LHCN-M2 (cell line): ENCODE measurements around the gene IMPG2. TPM values are rescaled to one million over a fixed set of nuclear protein-coding genes. Genes with fewer than 3 reads are reported as not detected.
"Not testable (repeated sequence)": the region's sequence is repeated elsewhere in the genome, so short reads cannot be mapped to it uniquely, and the experiment has no call there.

ENCODE experiments used
- DNase-seq: peaks from one replicate; pipeline ENCODE4 v3.0.0-alpha.2; 2012; ENCODE audit warnings: low read depth
- polyA plus RNA-seq: library from polyadenylated mRNA; unstranded; fragments of >200 nt; gene quantifications from one replicate; pipeline ENCODE4 v1.2.1, GENCODE V29; 2012; ENCODE audit warnings: missing spikeins
- total RNA-seq: library from RNA; depleted of rRNA; stranded (reverse); fragments of >200 nt; gene quantifications from 2 replicates; pipeline ENCODE4 v1.2.3, GENCODE V29; 2014; rRNA removed

IMPG2 gene
- 0.19 and 0.23 TPM in 2 replicates for total RNA-seq
- 0.06 TPM for polyA plus RNA-seq

DNA sequence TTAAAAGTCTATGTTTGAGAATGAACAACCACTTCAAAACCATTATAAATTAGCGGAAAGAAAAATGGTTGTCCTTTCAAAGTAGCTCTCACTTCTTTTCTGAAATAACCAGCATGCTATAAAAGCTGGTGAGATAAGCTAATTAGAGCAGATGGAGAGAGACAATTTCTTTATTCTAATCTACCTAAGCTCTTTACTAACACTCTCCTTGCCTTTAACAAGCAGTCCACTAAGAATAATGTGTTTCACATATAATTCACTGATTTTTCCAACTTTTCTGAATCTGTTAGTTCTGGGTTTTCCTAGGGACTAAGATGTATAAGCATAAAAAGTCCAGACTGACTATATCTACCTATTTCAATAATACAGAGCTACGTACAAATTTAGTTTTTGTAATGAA is at the start of gene IMPG2:
IMPG2 (minus strand) TSS at position 101 of the 400 bp plus-strand sequence. CDS start 203 bp downstream, outside the sequence.
- DNase-seq = no peak

DNA sequence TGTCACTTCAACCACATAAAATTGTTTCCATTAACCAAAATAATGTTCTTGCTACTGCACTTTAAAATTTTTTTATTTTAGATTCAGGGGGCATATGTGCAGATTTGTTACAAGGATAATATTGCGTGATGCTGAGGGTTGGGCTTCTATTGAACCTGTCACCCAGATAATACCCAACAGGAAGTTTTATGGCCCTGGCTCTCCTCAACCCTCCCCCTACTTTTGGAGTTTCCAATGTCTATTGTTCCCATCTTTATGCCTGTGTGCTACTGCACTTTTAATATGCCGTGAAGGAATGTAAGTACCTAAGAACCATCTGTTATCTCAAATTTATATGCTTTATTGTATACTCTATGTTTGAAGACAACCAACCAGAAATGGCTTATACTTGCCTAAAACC is 42.0 kb upstream of the IMPG2 start:
- DNase-seq = no peak

DNA sequence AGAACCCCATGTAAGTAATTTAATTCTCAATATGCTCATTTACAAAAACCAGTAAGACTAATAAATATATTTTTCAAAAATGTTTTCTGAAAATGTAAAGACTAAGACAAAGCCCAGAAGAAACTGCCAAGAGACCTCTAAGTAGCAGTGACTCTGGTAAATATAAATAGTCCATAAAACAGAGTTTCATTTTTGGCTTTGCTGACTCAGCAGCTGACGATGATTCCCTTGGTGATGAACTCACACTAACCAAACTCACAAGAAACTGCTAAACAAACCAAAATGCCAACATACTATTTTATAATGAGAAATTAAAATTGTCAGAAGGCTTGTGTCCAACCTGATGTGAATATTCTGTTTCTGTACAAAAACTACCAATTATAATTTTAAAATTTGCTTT is 31.5 kb upstream of the IMPG2 start:
- peak; percentile 36 for DNase-seq

DNA sequence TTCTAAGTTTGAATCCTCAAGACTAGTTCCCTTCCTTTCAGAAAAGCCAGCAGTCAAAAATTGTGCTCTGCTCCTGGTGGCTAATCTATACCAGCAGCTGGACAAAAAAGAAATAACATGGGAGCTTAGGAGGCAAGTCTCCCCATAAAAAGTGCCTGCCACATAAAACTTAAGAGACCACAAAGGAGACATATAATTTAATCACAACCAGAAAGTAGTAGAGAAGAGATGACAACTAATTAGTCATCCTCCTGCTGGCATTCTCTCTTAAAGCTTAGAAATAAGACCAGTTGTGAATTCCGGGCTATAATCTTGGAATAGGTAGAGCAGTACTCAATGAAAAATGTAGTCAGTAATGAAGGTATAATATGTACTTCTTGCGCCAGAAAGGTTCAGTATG is 20.2 kb upstream of the IMPG2 start:
- DNase-seq = peak; percentile 67

DNA sequence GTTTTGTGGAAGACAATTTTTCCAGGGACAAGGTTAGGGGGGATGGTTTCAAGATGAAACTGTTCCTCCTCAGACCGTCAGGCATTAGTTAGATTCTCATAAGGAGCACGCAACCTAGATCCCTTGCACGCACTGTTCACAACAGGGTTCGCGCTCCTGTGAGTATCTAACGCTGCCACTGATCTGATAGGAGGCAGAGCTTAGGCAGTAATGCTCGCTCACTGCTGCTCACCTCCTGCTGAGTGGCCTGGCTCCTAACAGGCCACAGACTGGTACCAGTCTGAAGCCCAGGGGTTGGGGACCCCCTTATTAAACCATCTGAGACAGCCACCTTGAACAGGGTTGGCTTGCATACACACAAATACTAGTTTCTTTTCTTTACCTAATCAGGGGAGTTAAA is 13.5 kb upstream of the IMPG2 start:
- DNase-seq = no peak

DNA sequence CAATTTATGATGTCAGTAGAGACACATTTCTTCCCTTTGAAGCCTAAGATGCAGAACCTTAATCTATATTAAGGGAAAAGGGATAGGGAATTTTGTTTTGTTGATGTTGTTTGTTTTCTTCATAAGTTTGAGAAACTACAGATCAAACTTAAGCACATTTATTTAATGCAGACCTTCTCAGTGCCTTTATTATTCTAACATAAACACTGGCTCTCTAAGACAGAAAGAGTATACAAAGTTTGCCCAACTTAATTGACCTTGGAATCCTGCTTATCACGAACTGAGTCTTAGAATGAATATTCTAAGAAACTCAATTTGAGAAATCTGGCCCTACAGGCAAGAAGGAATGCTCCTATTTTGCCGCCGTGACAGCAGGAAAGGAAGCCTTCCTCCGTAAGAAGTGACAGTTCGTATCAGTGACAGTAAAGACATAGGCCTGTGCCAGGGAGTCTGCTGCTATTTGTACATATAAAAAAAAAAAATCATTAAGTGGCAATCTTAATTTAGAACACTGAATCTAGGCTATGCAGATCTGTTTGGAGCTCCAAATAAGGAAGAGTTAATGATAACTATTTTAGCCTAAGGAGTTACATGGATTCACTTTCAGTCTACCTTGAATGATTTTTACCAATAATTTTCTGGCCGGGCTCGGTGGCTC is 8.8 kb upstream of the IMPG2 start:
- DNase-seq = no peak

DNA sequence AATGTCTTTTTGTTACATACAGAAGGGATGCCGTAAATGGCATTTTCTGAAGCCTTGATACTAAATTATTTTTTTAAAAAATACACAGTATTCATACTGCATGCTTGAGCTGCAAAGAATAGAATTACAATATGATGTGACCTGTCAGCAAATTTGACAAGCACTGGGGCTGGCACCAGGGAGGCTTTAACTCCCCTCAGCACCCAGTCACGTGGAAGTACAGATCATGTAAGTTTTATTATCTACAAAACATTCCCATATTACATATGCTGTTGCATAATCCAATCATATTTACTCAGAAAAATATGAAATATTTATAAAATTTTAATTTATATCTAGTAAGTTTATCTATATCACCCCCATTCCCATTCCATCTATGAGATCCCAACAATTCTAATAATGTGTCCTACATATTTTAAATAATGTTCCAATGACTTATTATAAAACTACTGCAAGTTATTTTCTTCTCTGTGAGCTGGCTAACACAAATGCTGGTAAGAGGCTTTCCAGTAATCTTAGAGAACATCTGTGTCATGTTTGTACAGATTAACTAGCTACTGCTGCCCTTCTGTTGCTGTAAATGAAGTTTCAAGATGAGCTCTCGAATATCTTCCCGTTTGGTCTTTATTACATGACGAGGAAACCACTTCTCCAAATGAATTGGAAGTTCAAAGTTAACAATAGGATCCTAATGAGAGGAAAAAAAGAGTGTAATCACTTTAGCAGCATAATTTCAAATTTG is 5.2 kb upstream of the IMPG2 start:
- no peak for DNase-seq

DNA sequence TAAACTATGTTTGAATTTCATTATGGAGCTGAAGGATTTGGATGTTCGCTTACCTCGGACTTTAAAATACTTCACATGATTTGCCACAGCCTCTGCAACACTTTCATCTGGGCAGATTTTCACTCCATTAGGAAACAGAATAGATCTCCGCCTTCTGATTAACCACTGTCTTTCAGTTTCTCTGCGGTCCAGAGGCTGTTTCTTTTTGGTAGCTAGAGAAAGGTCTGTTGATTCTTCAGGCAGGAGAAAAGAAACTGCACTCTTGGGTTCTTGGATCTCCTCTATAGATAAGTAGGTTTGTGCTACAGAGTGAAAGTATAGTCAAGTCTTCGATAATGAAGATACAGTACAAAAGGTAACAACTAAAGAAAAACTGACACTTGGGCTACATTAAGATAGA is 844 bp downstream of the IMPG2 start:
- DNase-seq = no peak

DNA sequence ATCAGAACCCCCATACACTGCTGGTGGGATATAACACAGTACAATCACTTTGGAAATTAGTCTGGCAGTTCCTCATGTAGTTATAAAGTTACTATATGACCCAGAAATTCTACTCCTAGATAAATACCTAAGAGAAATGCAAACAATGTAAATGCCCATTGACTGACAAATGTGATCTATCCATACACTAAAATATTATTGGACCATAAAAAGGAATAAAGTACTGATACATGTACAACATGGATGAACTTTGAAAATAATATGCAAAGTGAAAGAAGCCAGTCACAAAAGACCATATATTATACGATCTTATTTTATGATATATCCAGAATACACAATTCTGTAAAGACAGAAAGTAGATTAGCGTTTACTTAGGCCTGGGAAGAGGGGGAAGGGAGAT is 7.8 kb downstream of the IMPG2 start:
- DNase-seq = no peak

DNA sequence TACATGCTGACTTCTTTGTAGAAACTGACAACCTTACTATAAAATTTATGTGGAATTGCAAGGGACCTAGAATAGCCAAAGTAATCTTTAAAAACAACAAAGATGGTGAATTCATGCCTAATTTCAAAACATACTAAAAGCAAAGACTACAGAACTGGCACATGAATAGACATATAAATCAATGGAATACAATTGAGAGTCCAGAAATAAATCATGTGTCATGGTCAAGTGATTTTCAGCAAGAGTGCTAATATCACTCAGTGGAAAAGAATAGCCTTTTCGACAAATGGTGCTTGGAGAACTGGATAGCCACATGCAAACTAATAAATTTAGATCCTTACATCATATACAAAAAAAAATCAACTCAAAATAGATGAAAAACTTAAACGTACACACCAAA is 8.7 kb downstream of the IMPG2 start:
- DNase-seq = no peak

DNA sequence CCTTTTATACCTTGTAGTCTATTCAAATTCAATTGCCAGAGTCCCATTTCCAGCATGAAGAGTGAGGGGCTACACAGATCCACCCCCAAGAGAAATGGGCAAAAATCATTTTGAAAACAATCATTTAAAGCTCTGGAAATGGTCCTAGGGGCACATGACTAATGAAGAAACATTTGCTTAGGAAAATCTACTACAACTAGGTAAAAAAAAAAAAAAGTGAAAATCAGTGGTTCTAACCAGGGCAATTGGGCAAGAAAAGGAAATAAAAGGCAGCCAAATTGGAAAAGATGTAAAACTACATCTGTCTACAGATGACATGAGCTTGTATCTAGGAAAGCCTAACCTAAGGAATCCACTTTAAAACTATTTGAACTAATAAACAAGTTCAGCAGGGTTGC is 9.4 kb downstream of the IMPG2 start:
- DNase-seq = no peak

DNA sequence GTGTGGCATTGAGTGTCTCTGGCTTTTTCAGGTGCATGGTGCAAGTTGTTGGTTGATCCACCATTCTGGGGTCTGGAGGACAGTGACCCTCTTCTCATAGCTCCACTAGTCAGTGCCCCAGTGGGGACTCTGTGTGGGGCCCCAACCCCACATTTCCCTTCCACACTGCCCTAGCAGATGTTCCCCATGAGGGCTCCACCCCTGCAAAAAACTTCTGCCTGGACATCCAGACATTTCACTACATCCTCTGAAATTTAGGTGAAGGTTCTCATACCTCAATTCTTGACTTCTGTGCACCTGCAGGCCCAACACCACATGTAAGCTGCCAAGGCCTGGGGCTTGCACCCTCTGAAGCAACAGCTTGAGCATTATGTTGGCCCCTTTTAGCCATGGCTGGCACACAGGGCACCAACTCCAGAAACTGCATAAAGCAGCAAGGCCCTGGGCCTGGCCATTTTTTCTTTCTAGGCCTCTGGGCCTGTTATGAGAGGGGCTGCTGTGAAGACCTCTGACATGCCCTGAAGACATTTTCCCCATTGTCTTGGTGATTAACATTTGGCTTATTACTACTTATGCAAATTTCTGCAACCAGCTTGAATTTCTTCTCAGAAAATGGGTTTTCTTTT is 12.1 kb downstream of the IMPG2 start:
- not testable (repeated sequence) for DNase-seq

DNA sequence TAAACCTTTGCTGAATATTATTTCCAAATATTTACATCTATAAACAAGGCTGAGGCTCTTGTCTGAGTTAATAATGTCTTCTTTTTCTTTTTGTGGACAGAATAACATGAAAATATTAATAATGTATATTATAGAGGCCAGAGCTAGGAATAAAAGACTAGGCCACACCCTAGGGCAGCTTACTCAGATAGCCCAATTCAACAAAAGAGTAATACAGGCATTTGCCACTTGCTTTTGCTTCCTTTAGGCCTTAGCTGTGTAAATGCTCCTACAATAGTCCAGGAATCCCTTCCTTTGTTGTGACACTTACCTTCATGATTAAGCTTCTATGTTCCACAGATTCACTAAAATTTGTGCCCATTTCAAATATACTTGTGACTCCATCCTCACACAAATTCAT is 16.5 kb downstream of the IMPG2 start:
- DNase-seq = no peak

DNA sequence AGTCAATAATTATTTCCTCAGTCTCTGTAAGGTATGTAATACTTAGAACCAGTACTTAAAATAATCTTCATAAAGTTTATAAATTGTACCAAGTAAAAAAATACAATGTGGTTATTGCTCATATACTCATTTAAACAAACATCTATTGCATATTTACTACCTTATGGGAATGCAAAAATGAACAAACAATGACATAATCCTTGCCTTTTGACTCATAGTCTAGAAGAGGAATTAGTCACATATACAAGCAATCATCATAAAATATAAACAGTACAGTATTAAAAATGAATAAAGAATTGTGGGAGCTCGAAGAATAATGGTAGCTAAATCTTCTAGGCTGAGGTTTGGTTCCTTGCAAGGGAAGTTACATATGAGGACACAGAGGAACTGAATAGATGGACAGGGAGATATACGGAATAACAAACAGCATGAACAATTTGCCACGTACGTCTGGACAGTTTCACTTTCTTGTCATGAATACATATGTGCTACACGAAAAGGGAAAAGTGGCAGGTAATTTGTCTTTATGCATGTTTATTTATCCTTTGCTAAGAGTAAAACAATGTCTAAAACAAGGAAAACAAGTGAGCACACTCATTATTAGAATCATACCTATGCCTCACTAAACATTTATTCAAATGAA is 17.2 kb downstream of the IMPG2 start:
- peak; percentile 52 for DNase-seq

DNA sequence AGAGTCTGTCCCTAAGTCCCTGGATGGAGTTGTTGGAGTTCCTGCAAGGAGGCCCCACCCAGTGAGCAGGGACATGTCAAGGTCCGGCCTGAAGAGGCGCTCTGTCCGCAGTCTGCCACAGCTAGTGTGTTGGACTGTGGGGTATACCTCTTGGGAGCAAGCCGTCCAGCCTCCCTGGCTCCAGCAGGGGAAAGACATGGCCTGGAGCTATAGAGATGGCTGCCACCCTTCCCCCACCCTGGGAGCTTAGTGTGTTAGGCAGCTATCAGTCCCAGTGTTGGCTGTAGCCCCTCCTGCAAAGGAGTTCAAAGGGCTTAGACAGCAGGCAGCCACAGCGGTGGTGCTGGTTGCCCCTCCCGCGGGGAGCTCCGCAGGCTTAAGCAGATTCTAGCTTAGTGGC is 20.3 kb downstream of the IMPG2 start:
- no peak for DNase-seq

DNA sequence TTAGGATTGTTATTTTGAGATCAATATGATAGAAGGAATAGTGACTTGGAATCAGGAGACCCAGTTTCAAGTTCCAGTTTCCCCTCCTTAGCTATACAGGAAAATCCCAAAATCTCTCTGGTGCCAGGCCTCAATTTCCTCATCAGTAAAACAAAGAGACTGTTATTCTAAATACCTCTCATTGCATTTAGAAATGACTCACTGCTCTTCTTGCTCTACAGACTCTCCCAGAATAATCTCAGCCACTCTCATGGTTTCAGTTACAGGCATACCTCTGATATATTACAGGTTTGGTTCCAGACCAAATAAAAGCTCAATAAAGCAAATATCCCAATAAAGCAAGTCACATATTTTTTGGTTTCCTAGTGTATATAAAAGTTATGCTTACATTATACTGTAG is 28.3 kb downstream of the IMPG2 start:
- DNase-seq = no peak

DNA sequence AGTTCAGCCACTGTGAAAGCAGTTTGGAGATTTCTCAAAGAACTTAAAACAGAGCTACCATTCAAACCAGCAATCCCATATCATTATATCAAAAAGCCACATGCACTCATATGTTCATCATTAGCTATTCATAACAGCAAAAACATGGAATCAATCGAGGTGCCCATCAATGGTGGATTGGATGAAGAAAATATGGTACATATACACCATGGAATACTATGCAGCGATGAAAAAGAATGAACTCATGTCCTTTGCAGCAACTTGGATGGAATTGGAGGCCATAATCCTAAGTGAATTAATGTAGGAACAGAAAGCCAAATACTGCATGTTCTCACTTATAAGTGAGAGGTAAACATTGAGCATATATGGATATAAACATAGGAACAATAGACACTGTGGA is 32.1 kb downstream of the IMPG2 start:
- no peak for DNase-seq

DNA sequence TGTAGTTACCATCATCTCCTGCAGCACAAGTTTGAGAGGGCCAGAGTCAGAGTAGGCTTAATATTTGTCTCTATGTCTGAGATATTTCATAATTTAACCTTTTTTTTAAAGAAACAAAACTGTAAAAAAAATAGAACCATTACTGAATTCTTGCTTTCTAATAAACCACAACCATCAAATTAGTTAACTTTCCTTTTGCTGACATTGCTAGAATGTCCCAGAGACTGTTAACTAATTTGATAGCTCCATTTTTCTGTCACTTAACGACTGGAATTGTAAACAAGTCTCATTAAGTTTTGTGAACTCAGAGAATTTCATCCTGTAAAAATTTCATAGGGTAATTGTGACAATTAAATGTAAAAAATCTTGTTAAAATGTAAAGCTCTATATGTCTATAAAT is 35.6 kb downstream of the IMPG2 start:
- DNase-seq = no peak

DNA sequence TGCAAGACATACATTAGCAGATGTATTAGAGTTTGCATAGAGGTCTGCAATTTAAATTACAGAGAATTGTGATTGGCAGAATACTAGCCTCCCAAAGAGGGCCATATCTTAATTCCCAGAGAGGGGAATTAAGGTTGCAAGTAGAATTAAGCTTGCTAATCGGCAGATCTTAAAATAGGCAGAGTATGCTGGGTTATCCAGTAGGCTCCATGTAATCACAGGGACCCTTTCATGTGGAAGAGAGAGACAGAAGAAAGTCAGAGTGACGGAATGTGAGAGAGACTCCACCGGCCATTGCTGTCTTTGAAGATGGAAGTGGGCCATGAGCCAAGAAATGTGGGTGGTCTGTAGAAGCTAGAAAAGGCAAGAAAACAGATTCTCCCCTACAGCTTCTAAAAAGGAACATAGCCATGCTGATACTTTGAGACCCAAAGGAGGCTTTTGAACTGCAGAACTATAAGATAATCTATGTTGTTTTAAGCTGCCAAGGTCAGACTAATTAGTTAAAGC is 38.8 kb downstream of the IMPG2 start:
- DNase-seq = no peak

DNA sequence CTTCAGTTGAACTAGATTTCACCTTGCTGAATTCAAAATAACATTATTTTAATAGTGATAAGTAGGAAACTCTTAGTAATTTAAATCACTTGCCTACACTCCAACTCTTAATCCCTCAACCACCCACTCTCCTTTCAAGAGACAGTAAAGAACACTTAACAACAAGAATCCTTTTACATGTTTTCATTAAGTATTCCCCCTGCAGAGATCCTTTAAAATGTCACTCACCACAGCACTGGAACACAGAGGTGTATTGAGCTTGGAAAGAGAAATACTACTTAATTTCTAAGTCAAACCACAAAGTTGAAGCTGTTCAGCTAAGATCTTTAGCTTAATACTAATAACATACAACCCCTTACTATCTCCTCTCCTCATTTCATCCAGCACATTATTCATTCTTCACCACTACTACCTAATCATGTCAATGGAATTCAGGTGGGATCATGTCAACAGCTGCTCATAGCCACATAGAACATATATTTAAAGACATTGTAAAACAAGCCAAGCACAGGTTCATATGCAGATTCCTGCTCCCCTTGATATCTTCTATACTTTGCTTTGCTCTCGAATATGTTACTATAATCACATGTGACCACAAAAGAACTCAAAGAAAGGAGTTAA is 40.5 kb downstream of the IMPG2 start:
- peak; percentile 46 for DNase-seq

DNA sequence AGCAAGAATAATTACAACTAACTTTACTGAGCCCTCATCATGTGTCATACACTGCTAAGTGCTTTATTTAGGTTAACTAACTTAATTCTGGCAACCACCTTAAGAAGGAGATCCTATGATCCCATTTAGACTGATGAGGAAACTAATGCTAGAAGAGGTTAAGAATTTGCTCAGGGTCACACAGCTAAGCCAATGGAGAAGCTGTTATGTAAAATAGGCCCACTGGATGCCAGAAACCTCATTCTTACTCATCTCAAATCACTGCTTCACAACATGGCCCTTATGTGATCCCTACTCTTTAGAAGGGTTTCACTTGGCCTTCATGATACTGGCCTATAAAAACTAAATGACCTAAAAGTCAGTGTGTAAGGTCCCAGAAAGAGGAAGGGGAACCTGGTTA is 41.2 kb downstream of the IMPG2 start:
- DNase-seq = peak; percentile 13

DNA sequence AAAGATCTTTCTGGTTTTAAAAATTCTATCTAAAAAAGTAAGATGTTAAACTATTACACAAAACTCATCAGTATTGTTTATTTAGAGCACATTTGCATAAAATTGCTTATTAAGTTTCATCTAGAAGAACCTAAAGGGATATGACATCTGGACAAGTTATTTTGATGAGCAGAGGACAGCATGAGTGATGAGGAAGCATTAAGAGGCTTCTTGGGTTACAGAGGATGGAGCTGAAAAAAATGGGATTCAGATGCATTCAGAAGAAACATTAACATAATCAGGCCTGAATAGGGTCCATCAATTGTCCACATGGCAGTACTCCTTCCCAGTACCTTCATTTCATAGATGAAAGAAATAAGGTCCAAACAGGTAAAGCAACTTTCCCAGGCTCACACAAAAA is 41.6 kb downstream of the IMPG2 start:
- DNase-seq = no peak
